Coronary artery (tissue), 2 donors: ENCODE results near the gene PNN.

Experiments
- DNase-seq: peaks from one replicate; pipeline ENCODE4 v3.0.0-alpha.2; 2017; ENCODE audit warnings: low spot score
- H3K27ac ChIP-seq, 2 donors: fragments of 200-600 bp; sonication (generic); one replicate each; pipeline ENCODE4 v1.5.1; 2016 to 2019
- H3K4me3 ChIP-seq: fragments of 200-600 bp; sonication (generic); 2 replicates; pipeline ENCODE4 v1.5.1; 2016; ENCODE audit warnings: mild to moderate bottlenecking, moderate library complexity
- CTCF ChIP-seq: fragments of 200-600 bp; sonication (generic); IDR thresholded peaks from one replicate; pipeline ENCODE4 v1.5.1; 2019; ENCODE audit warnings: antibody characterized with exemption

The PNN gene

GRCh38 chr14:39175445-39176262 lies 600 bp downstream of the PNN start:
- DNase-seq: peak; percentile 84
- Histone ChIP-seq H3K4me3 (peak overlapping the region; percentile 87), H3K27ac (peak overlapping the region; percentile 90 to 95)
- TF ChIP-seq CTCF: no peak

GRCh38 chr14:39176263-39177167 lies 1.5 kb downstream of the PNN start:
- no peak for DNase-seq
- Histone ChIP-seq H3K27ac (peak overlapping the region in 1 of 2 donors; percentile 95), H3K4me3 (peak overlapping the region; percentile 87)
- TF ChIP-seq CTCF: no peak

- Histone ChIP-seq H3K27ac (no peak overlapping the region), H3K4me3 (no peak overlapping the region)
- DNase-seq: no peak
- no peak for TF ChIP-seq CTCF
Observed at GRCh38 chr14:39177168-39177545, 2.1 kb downstream of the PNN start.

- H3K27ac ChIP-seq: no peak overlapping the region
- TF ChIP-seq CTCF: no peak
- no peak for DNase-seq
Observed at GRCh38 chr14:39179042-39179441, 4.0 kb downstream of the PNN start.

GRCh38 chr14:39180553-39180952 lies 5.5 kb downstream of the PNN start:
- no peak overlapping the region for H3K27ac ChIP-seq
- no peak for DNase-seq
- no peak overlapping the region for H3K4me3 ChIP-seq
- no peak for TF ChIP-seq CTCF

More at GRCh38 chr14:39179042-39179441, 4.0 kb downstream of the PNN start:
- H3K4me3 ChIP-seq: no peak overlapping the region

GRCh38 chr14:39181026-39181692 lies 6.1 kb downstream of the PNN start:
- no peak overlapping the region for H3K27ac ChIP-seq
- DNase-seq: no peak
- no peak for TF ChIP-seq CTCF
- no peak overlapping the region for H3K4me3 ChIP-seq
